Loucy (cell line): ENCODE data around the gene LOXL1.

ENCODE experiments used
- H2AFZ ChIP-seq: fragments of 200-600 bp; sonication (generic); 2 replicates; pipeline ENCODE4 v1.6.0; 2016; ENCODE audit warnings: antibody characterized with exemption, mild to moderate bottlenecking, low read length, moderate library complexity
- H3F3A ChIP-seq: fragments of 200-600 bp; 2 replicates; pipeline ENCODE4 v1.6.0; 2016; ENCODE audit warnings: antibody characterized with exemption, low read depth, mild to moderate bottlenecking
- H3K27me3 ChIP-seq: fragments of 200-600 bp; sonication (generic); 2 replicates; pipeline ENCODE4 v1.6.1; 2014; ENCODE audit warnings: low read length, mild to moderate bottlenecking; ENCODE audit not compliant: insufficient read depth, poor library complexity, severe bottlenecking
- H3K36me3 ChIP-seq: fragments of 200-600 bp; sonication (generic); 2 replicates; pipeline ENCODE4 v1.6.1; 2016; ENCODE audit warnings: low read length; ENCODE audit not compliant: insufficient read depth
- H3K4me1 ChIP-seq: fragments of 200-600 bp; sonication (generic); 2 replicates; pipeline ENCODE4 v1.5.1; 2014; ENCODE audit warnings: low read length, mild to moderate bottlenecking; ENCODE audit not compliant: insufficient read depth, poor library complexity, severe bottlenecking
- H3K4me2 ChIP-seq: fragments of 200-600 bp; sonication (generic); 2 replicates; pipeline ENCODE4 v1.6.0; 2014; ENCODE audit warnings: antibody characterized with exemption, low read length, low read depth, mild to moderate bottlenecking; ENCODE audit not compliant: poor library complexity, severe bottlenecking
- H3K4me3 ChIP-seq: fragments of 200-600 bp; sonication (generic); 2 replicates; pipeline ENCODE4 v1.5.1; 2014; ENCODE audit warnings: low read length, mild to moderate bottlenecking, mixed read lengths; ENCODE audit not compliant: poor library complexity, severe bottlenecking
- H3K79me2 ChIP-seq: fragments of 200-600 bp; sonication (generic); 2 replicates; pipeline ENCODE4 v1.6.1; 2014; ENCODE audit warnings: low read length; ENCODE audit not compliant: insufficient read depth
- H3K9ac ChIP-seq: fragments of 200-600 bp; sonication (generic); 2 replicates; pipeline ENCODE4 v1.6.0; 2014; ENCODE audit warnings: mild to moderate bottlenecking, low read depth, low read length, moderate library complexity; ENCODE audit not compliant: poor library complexity, severe bottlenecking
- H3K9me2 ChIP-seq: fragments of 200-600 bp; sonication (generic); replicated peaks from 2 replicates; pipeline ENCODE4 v1.6.1; 2016; ENCODE audit warnings: low read depth, low read length, mixed read lengths
- H3K9me3 ChIP-seq: fragments of 200-600 bp; sonication (generic); 2 replicates; pipeline ENCODE4 v1.6.1; 2014; ENCODE audit warnings: mild to moderate bottlenecking, antibody characterized with exemption, low read length, low read depth; ENCODE audit not compliant: insufficient read depth
- H4K20me1 ChIP-seq: fragments of 200-600 bp; sonication (generic); 2 replicates; pipeline ENCODE4 v1.6.0; 2014; ENCODE audit warnings: antibody characterized with exemption, low read length, mild to moderate bottlenecking; ENCODE audit not compliant: insufficient read depth, poor library complexity, severe bottlenecking
- CTCF ChIP-seq: fragments of 200-600 bp; sonication (generic); conservative IDR thresholded peaks from 2 replicates; pipeline ENCODE4 v1.5.1; 2014; ENCODE audit warnings: mild to moderate bottlenecking, antibody characterized with exemption, low read length
- EZH2phosphoT487 ChIP-seq: fragments of 200-600 bp; IDR thresholded peaks from 2 replicates; pipeline ENCODE4 v1.6.1; 2018; ENCODE audit warnings: antibody characterized with exemption, mild to moderate bottlenecking, moderate library complexity, borderline replicate concordance

LOXL1 gene

GRCh38 chr15:73948396-73948795, 22.1 kb downstream of the LOXL1 start:
- Histone ChIP-seq H3K9ac (no peak overlapping the region), H3F3A (no peaks in the 10 kb centered on the region), H3K9me3 (no peaks in the 10 kb centered on the region), H3K4me3 (no peak overlapping the region), H3K4me2 (no peak overlapping the region), H4K20me1 (no peaks in the 10 kb centered on the region), H3K79me2 (no peaks in the 10 kb centered on the region), H3K27me3 (no peaks in the 10 kb centered on the region), H3K9me2 (no peaks in the 10 kb centered on the region), H3K4me1 (peaks cover 32% of the 10 kb centered on the region), H2AFZ (no peak overlapping the region), H3K36me3 (no peaks in the 10 kb centered on the region)
- no peak for TF ChIP-seq EZH2phosphoT487
- TF ChIP-seq CTCF, result no peak

- no peaks in the 10 kb centered on the region for H3K27me3 ChIP-seq
- no peak for TF ChIP-seq EZH2phosphoT487
- no peak for TF ChIP-seq CTCF
- no peak overlapping the region for H3K4me2 ChIP-seq
- no peaks in the 10 kb centered on the region for H3K79me2 ChIP-seq
- no peaks in the 10 kb centered on the region for H3F3A ChIP-seq
- H3K9me3 ChIP-seq, result no peaks in the 10 kb centered on the region
- H3K9ac ChIP-seq, result no peak overlapping the region
- no peaks in the 10 kb centered on the region for H3K9me2 ChIP-seq
- H4K20me1 ChIP-seq, result no peaks in the 10 kb centered on the region
- H3K36me3 ChIP-seq, result no peaks in the 10 kb centered on the region
- no peak overlapping the region for H2AFZ ChIP-seq
- H3K4me3 ChIP-seq, result no peak overlapping the region
- peaks cover 28% of the 10 kb centered on the region for H3K4me1 ChIP-seq
Measured at GRCh38 chr15:73948982-73949381, 22.7 kb downstream of the LOXL1 start.

GRCh38 chr15:73949496-73949895, 23.2 kb downstream of the LOXL1 start:
- TF ChIP-seq CTCF (no peak), EZH2phosphoT487 (no peak)
- Histone ChIP-seq H3K27me3 (no peaks in the 10 kb centered on the region), H3K4me3 (no peak overlapping the region), H3K9me2 (no peaks in the 10 kb centered on the region), H3K36me3 (no peaks in the 10 kb centered on the region), H3K4me1 (peaks cover 27% of the 10 kb centered on the region), H3K79me2 (no peaks in the 10 kb centered on the region), H3K9ac (no peak overlapping the region), H4K20me1 (no peaks in the 10 kb centered on the region), H3F3A (no peaks in the 10 kb centered on the region), H3K9me3 (no peaks in the 10 kb centered on the region), H3K4me2 (no peak overlapping the region), H2AFZ (no peak overlapping the region)
